Right cardiac atrium (tissue), 5 donors: ENCODE results near the gene BRI3. TPM values are rescaled to one million over a fixed set of nuclear protein-coding genes. Genes with fewer than 3 reads are reported as not detected.
A peak's percentile ranks its signal among the peaks of the same experiment; 100 is the strongest.

Experiments
- ATAC-seq, 2 donors: fragments of 200-7000 bp; cut with Tn5 transposase; one replicate each; pipeline versions ENCODE4 v1.8.0 to v1.9.1; 2020; ENCODE audit warnings: moderate library complexity in 2 of 2, mild to moderate bottlenecking in 1 of 2
- DNase-seq, 3 donors: peaks; one replicate each; pipeline ENCODE4 v3.0.0-alpha.2; 2020
- H3K27ac ChIP-seq: one replicate; pipeline ENCODE4 v1.5.1; 2013; ENCODE audit warnings: mild to moderate bottlenecking, low read length, control low read depth, moderate library complexity
- H3K27me3 ChIP-seq: one replicate; pipeline ENCODE4 v1.6.1; 2013; ENCODE audit not compliant: control insufficient read depth, insufficient read depth
- H3K4me1 ChIP-seq: one replicate; pipeline ENCODE4 v1.6.1; 2013; ENCODE audit warnings: low read length; ENCODE audit not compliant: control insufficient read depth, insufficient read depth
- H3K4me3 ChIP-seq: one replicate; pipeline ENCODE4 v1.5.1; 2013; ENCODE audit warnings: low read length, control low read depth
- H3K9me3 ChIP-seq: one replicate; pipeline ENCODE4 v1.6.1; 2013; ENCODE audit warnings: low read length; ENCODE audit not compliant: control insufficient read depth
- WGBS: extraction: QIAGEN DNeasy Blood & Tissue Kit; methylation state at CpG from one replicate; pipeline ENCODE4 v1.1.7; 2013; 5-methylcytosine and 5-hydroxymethylcytosine counted together
- intact Hi-C, 4 donors: fragments of 100-400 bp; cut with DNase I; formaldehyde crosslinking; loops; one replicate each; pipeline versions ENCODE4 v1.11.0 to v1.14.0; 2022 to 2023
- polyA plus RNA-seq: library from polyadenylated mRNA; stranded (reverse); fragments of 200-250 nt; gene quantifications from one replicate; pipeline ENCODE4 v1.2.3, GENCODE V29; 2013
- total RNA-seq, 4 donors: library from RNA; stranded (reverse); fragmentation: NEBNext Ultra II Directional; extraction: Animal tissue kit (Norgen Biotek cat#: 25700); gene quantifications; one replicate each; pipeline ENCODE4 v1.2.1, GENCODE V29; 2021
- donor health status: healthy with polysubstance abuse.
- donor health status: DM: no; HTN: yes; CAD: no.
- donor health status: DM: no; HTN: no; CAD: no.
- donor health status: DM: no; HTN: yes; CAD: no; lungs with severe emphysema.
- donor health status: DM: yes; HTN: yes; CAD: no.

Gene BRI3
- total and polyA plus RNA-seq, 5 donors = 156 to 209 (median 198) TPM

- no peak for DNase-seq
- H3K27ac ChIP-seq = no peak overlapping the region
- H3K9me3 ChIP-seq = no peaks in the 10 kb centered on the region
- 63% methylated on average over 7 of the region's 7 CpGs for WGBS
- intact Hi-C loops = no loop called here
- H3K4me3 ChIP-seq = peak overlapping the region; percentile 92
- peaks cover 3% of the 10 kb centered on the region for H3K4me1 ChIP-seq
- H3K27me3 ChIP-seq = no peaks in the 10 kb centered on the region
- ATAC-seq = no peak
Observed at GRCh38 chr7:98280296-98280695, 1.2 kb upstream of the BRI3 start.

- WGBS = 1% methylated on average over 75 of the region's 77 CpGs
- DNase-seq = peak in 2 of 3 donors; percentile 59 to 83
Observed at GRCh38 chr7:98281757-98282606, 496 bp downstream of the BRI3 start.

GRCh38 chr7:98282703-98283102 lies 1.2 kb downstream of the BRI3 start:
- Histone ChIP-seq H3K4me1 (peaks cover 17% of the 10 kb centered on the region), H3K9me3 (no peaks in the 10 kb centered on the region), H3K27ac (peak overlapping the region; percentile 9), H3K4me3 (peak overlapping the region; percentile 92), H3K27me3 (no peaks in the 10 kb centered on the region)
- 23% methylated on average over 16 of the region's 16 CpGs for WGBS
- intact Hi-C loops = no loop called here
- DNase-seq (no peak), ATAC-seq (no peak)

More at GRCh38 chr7:98281757-98282606, 496 bp downstream of the BRI3 start:
- H3K27ac ChIP-seq = peak overlapping the region; percentile 9
- H3K4me3 ChIP-seq = peak overlapping the region; percentile 92
- ATAC-seq = no peak
- no peaks in the 10 kb centered on the region for H3K27me3 ChIP-seq
- H3K9me3 ChIP-seq = no peaks in the 10 kb centered on the region
- intact Hi-C loops = no loop called here
- H3K4me1 ChIP-seq = peaks cover 17% of the 10 kb centered on the region

- DNase-seq = peak; percentile 53 to 75 (median 74)
- H3K4me1 ChIP-seq = peaks cover 17% of the 10 kb centered on the region
- 36% methylated on average over 19 of the region's 19 CpGs for WGBS
Observed at GRCh38 chr7:98283127-98283886, 1.8 kb downstream of the BRI3 start.

GRCh38 chr7:98283887-98284222 lies 2.4 kb downstream of the BRI3 start:
- Histone ChIP-seq H3K9me3 (no peaks in the 10 kb centered on the region), H3K27ac (peak overlapping the region; percentile 9), H3K4me1 (peaks cover 17% of the 10 kb centered on the region), H3K4me3 (peak overlapping the region; percentile 92), H3K27me3 (no peaks in the 10 kb centered on the region)
- 49% methylated on average over 8 of the region's 8 CpGs for WGBS
- intact Hi-C loops = no loop called here
- peak in 2 of 3 donors; percentile 63 to 64 for DNase-seq
- ATAC-seq = peak in 1 of 2 donors; percentile 0

More at GRCh38 chr7:98283127-98283886, 1.8 kb downstream of the BRI3 start:
- ATAC-seq = peak in 1 of 2 donors; percentile 18
- H3K4me3 ChIP-seq = peak overlapping the region; percentile 92
- H3K27ac ChIP-seq = peak overlapping the region; percentile 9
- intact Hi-C loops = no loop called here
- no peaks in the 10 kb centered on the region for H3K27me3 ChIP-seq
- H3K9me3 ChIP-seq = no peaks in the 10 kb centered on the region

GRCh38 chr7:98284335-98285036 lies 3.0 kb downstream of the BRI3 start:
- Histone ChIP-seq H3K9me3 (no peaks in the 10 kb centered on the region), H3K4me3 (peak overlapping the region; percentile 92), H3K27ac (peak overlapping the region; percentile 9), H3K4me1 (peaks cover 17% of the 10 kb centered on the region), H3K27me3 (no peaks in the 10 kb centered on the region)
- DNase-seq = peak; percentile 79 to 92 (median 92)
- intact Hi-C loops = no loop called here
- 13% methylated on average over 20 of the region's 20 CpGs for WGBS
- peak; percentile 62 to 67 for ATAC-seq

- Histone ChIP-seq H3K27ac (peak overlapping the region; percentile 16), H3K27me3 (no peaks in the 10 kb centered on the region), H3K4me3 (no peak overlapping the region), H3K9me3 (no peaks in the 10 kb centered on the region), H3K4me1 (peaks cover 17% of the 10 kb centered on the region)
- intact Hi-C loops = no loop called here
- 72% methylated on average over 21 of the region's 21 CpGs for WGBS
- DNase-seq = peak in 1 of 3 donors; percentile 61
- ATAC-seq = no peak
Observed at GRCh38 chr7:98285157-98286092, 3.9 kb downstream of the BRI3 start.

- ATAC-seq (peak; percentile 3 to 9), DNase-seq (peak; percentile 80 to 88 (median 88))
- H3K27me3 ChIP-seq = no peaks in the 10 kb centered on the region
- intact Hi-C loops = no loop called here
- 60% methylated on average over 14 of the region's 14 CpGs for WGBS
- H3K4me3 ChIP-seq = no peak overlapping the region
- H3K9me3 ChIP-seq = no peaks in the 10 kb centered on the region
- no peak overlapping the region for H3K27ac ChIP-seq
- H3K4me1 ChIP-seq = peaks cover 17% of the 10 kb centered on the region
Observed at GRCh38 chr7:98286093-98286539, 4.6 kb downstream of the BRI3 start.

GRCh38 chr7:98286701-98287485 lies 5.4 kb downstream of the BRI3 start:
- no peak for ATAC-seq
- Histone ChIP-seq H3K27me3 (no peaks in the 10 kb centered on the region), H3K27ac (peak overlapping the region; percentile 5), H3K4me3 (no peak overlapping the region), H3K9me3 (no peaks in the 10 kb centered on the region), H3K4me1 (peaks cover 17% of the 10 kb centered on the region)
- intact Hi-C loops = no loop called here
- peak; percentile 34 to 74 (median 71) for DNase-seq
- 42% methylated on average over 21 of the region's 21 CpGs for WGBS
